Measurements from ENCODE around the gene SPNS3. TPM values are rescaled to one million over a fixed set of nuclear protein-coding genes. Genes with fewer than 3 reads are reported as not detected.

SPNS3 gene
- total and polyA plus RNA-seq, 10 of the 15 experiments (the other 5 are each of a cell fraction or from before 2014, with no cell fraction given): 0.16 to 2.6 (median 0.97) TPM

DNA sequence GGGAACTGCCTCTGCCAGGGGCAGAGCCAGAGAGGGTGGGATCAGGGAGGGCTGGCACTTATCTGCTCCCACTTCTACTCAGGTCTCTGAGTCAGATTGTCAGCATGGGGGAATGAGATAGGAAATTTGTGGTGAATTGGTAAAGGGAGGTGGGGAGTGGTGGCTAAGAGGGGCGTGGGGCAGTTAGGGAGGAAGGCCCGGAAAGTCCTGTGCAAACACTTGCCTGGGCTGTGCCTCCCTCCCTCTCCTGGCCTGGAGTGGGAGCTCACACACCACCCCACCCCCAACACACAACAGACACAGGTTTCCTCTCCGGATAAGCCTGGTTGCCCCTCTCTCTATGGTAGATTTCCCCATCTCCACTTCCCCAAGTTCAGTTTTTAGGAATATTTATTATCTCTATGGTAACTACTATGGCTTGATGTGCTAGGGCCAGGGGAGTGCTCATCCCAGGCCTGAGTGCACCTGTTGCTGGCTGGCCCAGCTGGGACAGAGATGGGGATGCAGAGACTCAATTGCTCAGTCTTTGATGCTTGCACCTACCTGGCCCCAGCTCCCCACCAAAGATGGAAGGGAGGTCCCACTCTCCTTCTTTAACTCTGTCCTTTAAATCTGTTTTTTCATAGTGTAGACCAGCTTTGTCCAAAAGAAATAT is 67.7 kb downstream of the SPNS3 start:
- H3K79me2 ChIP-seq (ENCODE audit: control insufficient read depth, insufficient read depth, low read length): no peaks in the 10 kb centered on the region
- no peak overlapping the region for H3K4me2 ChIP-seq (ENCODE audit: control insufficient read depth, insufficient read depth)
- in situ Hi-C loops (cut with MboI): no loop called here
- WGBS (ENCODE audit: insufficient coverage, insufficient replicate concordance, low lambda C conversion rate, missing lambda C conversion rate): 2% methylated on average over 3 of the region's 3 CpGs
- FAIRE-seq (no peak), DNase-seq (ENCODE audit: low read depth, low spot score) (no peak), ATAC-seq (no peak)
- H3K4me3 ChIP-seq: no peak overlapping the region
- RAD21 ChIA-PET (ENCODE audit: unreplicated experiment): no interaction called here
- H4K20me1 ChIP-seq (ENCODE audit: control insufficient read depth, insufficient read depth): no peaks in the 10 kb centered on the region
- peaks cover 11% of the 10 kb centered on the region; the same call in 1 of the 2 replicates for H3K4me1 ChIP-seq (ENCODE audit: control insufficient read depth, insufficient read depth, low read length)
- no peaks in the 10 kb centered on the region for H3K9me3 ChIP-seq (replicated peaks; ENCODE audit: control insufficient read depth, insufficient read depth, low read length)
- H3K36me3 ChIP-seq (ENCODE audit: control insufficient read depth in 2 of 2, insufficient read depth in 2 of 2, low read length in 1 of 2): no peaks in the 10 kb centered on the region
- intact Hi-C loops (cut with micrococcal nuclease; ENCODE audit: unreplicated experiment): no loop called here
- TF ChIP-seq, protein P1, sequence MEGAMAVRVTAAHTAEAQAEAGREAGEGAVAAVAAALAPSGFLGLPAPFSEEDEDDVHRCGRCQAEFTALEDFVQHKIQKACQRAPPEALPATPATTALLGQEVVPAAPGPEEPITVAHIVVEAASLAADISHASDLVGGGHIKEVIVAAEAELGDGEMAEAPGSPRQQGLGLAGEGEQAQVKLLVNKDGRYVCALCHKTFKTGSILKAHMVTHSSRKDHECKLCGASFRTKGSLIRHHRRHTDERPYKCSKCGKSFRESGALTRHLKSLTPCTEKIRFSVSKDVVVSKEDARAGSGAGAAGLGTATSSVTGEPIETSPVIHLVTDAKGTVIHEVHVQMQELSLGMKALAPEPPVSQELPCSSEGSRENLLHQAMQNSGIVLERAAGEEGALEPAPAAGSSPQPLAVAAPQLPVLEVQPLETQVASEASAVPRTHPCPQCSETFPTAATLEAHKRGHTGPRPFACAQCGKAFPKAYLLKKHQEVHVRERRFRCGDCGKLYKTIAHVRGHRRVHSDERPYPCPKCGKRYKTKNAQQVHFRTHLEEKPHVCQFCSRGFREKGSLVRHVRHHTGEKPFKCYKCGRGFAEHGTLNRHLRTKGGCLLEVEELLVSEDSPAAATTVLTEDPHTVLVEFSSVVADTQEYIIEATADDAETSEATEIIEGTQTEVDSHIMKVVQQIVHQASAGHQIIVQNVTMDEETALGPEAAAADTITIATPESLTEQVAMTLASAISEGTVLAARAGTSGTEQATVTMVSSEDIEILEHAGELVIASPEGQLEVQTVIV (IDR thresholded peaks at IDR 0.05; ENCODE audit: borderline replicate concordance, partially characterized antibody): no peak
- no peak for TF ChIP-seq IRF5 (IDR thresholded peaks at IDR 0.05; ENCODE audit: borderline replicate concordance)
- TF ChIP-seq RAD51 (IDR thresholded peaks at IDR 0.05): no peak
- no peak for TF ChIP-seq MYB (IDR thresholded peaks at IDR 0.05; ENCODE audit: borderline replicate concordance, low read depth, low read length)
- TF ChIP-seq, protein P2, sequence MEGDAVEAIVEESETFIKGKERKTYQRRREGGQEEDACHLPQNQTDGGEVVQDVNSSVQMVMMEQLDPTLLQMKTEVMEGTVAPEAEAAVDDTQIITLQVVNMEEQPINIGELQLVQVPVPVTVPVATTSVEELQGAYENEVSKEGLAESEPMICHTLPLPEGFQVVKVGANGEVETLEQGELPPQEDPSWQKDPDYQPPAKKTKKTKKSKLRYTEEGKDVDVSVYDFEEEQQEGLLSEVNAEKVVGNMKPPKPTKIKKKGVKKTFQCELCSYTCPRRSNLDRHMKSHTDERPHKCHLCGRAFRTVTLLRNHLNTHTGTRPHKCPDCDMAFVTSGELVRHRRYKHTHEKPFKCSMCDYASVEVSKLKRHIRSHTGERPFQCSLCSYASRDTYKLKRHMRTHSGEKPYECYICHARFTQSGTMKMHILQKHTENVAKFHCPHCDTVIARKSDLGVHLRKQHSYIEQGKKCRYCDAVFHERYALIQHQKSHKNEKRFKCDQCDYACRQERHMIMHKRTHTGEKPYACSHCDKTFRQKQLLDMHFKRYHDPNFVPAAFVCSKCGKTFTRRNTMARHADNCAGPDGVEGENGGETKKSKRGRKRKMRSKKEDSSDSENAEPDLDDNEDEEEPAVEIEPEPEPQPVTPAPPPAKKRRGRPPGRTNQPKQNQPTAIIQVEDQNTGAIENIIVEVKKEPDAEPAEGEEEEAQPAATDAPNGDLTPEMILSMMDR (IDR thresholded peaks at IDR 0.05 in 2 of 3, conservative IDR thresholded peaks at IDR 0.05 in 1 of 3; ENCODE audit: control insufficient read depth in 2 of 3, extremely low read depth in 1 of 3, insufficient read depth in 1 of 3, low read depth in 3 of 3, low read length in 3 of 3): no peak
- TF ChIP-seq, protein P3, sequence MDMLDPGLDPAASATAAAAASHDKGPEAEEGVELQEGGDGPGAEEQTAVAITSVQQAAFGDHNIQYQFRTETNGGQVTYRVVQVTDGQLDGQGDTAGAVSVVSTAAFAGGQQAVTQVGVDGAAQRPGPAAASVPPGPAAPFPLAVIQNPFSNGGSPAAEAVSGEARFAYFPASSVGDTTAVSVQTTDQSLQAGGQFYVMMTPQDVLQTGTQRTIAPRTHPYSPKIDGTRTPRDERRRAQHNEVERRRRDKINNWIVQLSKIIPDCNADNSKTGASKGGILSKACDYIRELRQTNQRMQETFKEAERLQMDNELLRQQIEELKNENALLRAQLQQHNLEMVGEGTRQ (IDR thresholded peaks at IDR 0.05; ENCODE audit: borderline replicate concordance, low read depth, low read length): no peak
- no peak for TF ChIP-seq STAT1 (conservative IDR thresholded peaks at IDR 0.05)
- no peak for TF ChIP-seq NBN (IDR thresholded peaks at IDR 0.05)
- TF ChIP-seq ZNF217 (IDR thresholded peaks at IDR 0.05): no peak
- no peak for TF ChIP-seq ELK1 (IDR thresholded peaks at IDR 0.05; ENCODE audit: low read depth, low read length)
- no peak for TF ChIP-seq ETV6 (conservative IDR thresholded peaks at IDR 0.05 in 1 of 2, IDR thresholded peaks at IDR 0.05 in 1 of 2; ENCODE audit: borderline replicate concordance in 1 of 2, low read depth in 1 of 2)
- TF ChIP-seq BACH1 (IDR thresholded peaks at IDR 0.05; ENCODE audit: borderline replicate concordance): no peak
- TF ChIP-seq MTA2 (IDR thresholded peaks at IDR 0.05; ENCODE audit: low read depth): no peak
- no peak for TF ChIP-seq TCF12 (IDR thresholded peaks at IDR 0.05; ENCODE audit: low read depth, low read length)
- TF ChIP-seq NFIC (IDR thresholded peaks at IDR 0.05; ENCODE audit: low read depth, low read length): no peak
- no peak overlapping the region for H3K9ac ChIP-seq (ENCODE audit: control insufficient read depth, insufficient read depth, low read length)
- POLR2A ChIA-PET: interaction anchor here (0.7 kb wide), 1 partner anchor 42 kb away, joined by 3 read pairs; no protein-coding TSS in a partner anchor
- SMC1A ChIA-PET (ENCODE audit: uncharacterized antibody, unreplicated experiment): no interaction called here
- peaks cover 11 to 16% of the 10 kb centered on the region in 2 experiments for H3K27me3 ChIP-seq (replicated peaks in 1 of 2; ENCODE audit: control insufficient read depth in 2 of 2, insufficient read depth in 2 of 2, low read length in 1 of 2)
- H2AFZ ChIP-seq (ENCODE audit: control insufficient read depth, low read depth, low read length): no peak overlapping the region
- CTCF ChIA-PET: interaction anchor here (0.6 kb wide), 1 partner anchor 1140 kb away, joined by 3 read pairs; no protein-coding TSS in a partner anchor
- BruUV-seq (replicated peaks): no TSS peak
- H3K27ac ChIP-seq (ENCODE audit: control insufficient read depth, insufficient read depth): no peak overlapping the region
